ENCODE data around the gene SPAG17.
"Not testable (repeated sequence)": the region's sequence is repeated elsewhere in the genome, so short reads cannot be mapped to it uniquely, and the experiment has no call there.

Gene SPAG17

GRCh38 chr1:117964290-117965038, 220.6 kb downstream of the SPAG17 start:
- DNase-seq, result no peak

GRCh38 chr1:117959364-117959763, 225.7 kb downstream of the SPAG17 start:
- DNase-seq, result no peak

- DNase-seq, result no peak
These were observed 232.6 kb downstream of the SPAG17 start for GRCh38 chr1:117952386-117952785.

DNA sequence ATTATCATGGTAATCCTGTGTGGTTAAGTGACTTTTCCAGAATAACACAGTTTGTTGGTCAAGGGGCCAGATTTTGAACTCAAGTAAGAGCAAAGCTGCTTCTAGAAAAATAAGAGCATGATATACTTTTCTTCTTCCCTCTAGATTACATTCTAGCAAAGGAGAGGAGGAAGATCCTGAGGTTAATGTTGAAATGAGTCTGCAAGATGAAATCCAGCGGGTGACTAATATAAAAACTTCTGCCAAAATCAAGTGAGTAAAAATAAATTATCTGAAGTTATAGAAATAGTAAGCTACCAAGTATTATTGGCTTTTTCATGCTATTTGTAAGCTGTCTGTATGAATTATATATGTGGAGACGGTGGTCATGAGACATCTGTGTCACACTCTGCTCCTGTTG, 242.7 kb downstream of the SPAG17 start:
- DNase-seq, result no peak

DNA sequence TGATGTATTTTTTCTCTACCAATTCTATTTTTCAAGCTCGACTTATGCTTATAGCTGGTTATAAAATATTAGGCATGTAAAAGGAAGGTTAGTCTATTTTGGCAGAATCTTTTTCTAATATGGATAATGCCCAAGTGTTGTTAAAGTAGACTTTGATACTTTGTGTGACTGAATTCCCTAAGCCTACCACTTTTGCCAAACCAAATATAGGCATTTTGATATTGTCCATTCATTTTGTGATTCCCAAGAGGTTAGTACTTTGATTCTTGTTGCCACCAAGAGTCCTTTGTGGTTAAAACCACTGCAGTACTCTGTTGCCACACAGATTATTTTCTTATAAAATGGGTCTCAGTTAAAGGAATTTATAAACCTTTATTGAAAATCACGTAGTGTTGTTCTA, 251.3 kb downstream of the SPAG17 start:
- DNase-seq, result no peak

GRCh38 chr1:117932576-117932975, 252.5 kb downstream of the SPAG17 start:
- DNase-seq, result no peak

GRCh38 chr1:117930484-117930883, 254.5 kb downstream of the SPAG17 start:
- no peak for DNase-seq

DNA sequence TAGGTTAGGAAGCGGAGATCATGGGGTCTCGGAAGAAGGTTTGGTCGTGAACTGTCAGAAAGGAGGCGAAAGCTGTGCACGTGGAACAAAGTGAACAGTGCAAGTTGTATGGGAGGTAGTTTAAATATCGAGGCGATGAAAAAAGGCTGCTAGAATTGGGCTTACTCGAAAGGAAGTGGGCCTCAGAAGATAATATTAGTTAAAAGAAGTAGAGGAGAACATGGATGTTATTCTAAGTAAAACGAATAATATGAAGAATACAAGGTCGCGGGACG, 254.9 kb downstream of the SPAG17 start:
- no peak for DNase-seq

GRCh38 chr1:117929343-117930172, 255.5 kb downstream of the SPAG17 start, which contains the start of the genes GDAP2 and WDR3:
TSS of gene GDAP2 (minus strand) at chr1:117929621. CDS start at chr1:117920357, 9,264 bp downstream.
TSS of gene WDR3 (plus strand) at chr1:117929739. CDS start at chr1:117933320, 3,581 bp downstream.
- DNase-seq, result peak; percentile 59

DNA sequence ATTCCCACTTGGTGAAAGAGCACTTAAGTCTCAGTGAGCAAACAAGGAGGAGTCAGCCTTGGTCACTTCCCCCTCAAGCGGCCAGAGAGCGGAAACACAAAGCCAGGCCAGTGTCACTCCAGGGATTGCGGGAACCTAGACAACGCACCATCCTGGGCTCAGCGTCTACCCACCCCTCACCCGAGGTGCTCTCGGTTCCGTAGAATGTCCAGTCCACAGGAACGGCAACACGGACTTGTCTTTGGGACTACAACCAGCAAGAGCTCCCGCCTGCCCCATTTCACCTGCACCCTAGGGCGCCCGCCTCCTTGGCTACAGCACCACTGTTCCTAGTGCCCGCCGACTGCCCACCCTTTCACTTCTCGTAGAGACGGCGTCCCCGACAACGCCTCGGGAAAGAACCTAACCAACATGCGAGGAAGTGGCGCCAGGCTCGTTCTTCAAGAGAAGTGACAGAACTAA, 256.1 kb downstream of the SPAG17 start:
- DNase-seq, result no peak

DNA sequence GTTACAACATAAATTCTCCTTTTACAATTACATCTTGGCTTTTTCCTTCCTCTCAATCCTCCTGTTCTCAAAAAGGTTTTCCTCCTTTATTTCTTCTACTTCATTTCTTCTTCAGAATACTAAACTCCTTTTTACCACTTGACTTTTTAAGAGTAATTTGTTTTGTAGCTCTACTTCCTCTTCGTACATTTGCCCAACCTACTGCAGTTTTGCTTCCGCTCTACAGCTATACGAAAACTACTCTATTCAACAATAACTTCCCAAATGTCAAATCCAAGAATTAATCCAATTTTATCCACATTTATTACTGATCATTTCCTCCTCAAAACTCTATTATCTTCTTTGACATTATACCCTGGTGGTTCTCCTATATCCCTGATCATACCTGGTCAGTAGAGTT, 259.0 kb downstream of the SPAG17 start:
- no peak for DNase-seq

- not testable (repeated sequence) for DNase-seq
These were observed 262.3 kb downstream of the SPAG17 start for GRCh38 chr1:117922717-117923116.

DNA sequence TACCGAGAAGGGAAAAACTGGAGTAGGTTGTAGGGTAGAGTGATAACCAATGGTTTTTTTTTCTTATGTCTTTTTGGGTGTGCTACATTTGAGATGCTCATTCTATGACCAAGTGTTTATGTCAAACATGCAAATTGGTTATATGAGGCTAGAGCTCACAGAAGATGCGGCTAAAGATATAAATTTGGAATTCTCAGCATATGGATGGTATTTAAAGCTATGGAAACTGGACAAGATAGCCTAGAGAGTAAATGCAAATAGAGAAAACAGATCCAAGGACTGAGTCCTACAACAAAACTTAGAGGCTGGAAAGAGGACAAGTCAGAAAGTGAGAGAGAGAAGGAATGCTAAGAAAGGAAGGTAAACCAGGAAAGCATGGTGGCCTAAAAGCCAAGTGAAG, 263.0 kb downstream of the SPAG17 start:
- no peak for DNase-seq

- DNase-seq, result no peak
These were observed 265.7 kb downstream of the SPAG17 start for GRCh38 chr1:117919376-117919775.

DNA sequence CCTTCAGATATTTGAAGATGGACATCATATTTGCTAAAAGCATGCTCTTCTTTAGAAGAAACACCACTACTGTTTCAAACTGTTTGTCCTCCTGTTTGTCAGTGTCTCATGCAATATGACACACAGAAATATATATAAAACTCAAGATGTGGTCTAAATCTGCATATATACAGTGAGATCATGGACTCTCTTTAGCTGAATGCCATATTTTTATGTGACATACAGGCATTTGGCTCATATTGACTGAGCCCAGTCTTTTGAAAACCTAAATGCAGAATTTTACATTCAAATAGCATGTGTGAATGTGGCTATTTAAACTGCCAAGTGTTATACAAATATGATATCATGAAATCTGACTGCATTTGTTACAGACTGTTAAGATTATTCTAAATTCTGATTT, 274.0 kb downstream of the SPAG17 start:
- no peak for DNase-seq

DNA sequence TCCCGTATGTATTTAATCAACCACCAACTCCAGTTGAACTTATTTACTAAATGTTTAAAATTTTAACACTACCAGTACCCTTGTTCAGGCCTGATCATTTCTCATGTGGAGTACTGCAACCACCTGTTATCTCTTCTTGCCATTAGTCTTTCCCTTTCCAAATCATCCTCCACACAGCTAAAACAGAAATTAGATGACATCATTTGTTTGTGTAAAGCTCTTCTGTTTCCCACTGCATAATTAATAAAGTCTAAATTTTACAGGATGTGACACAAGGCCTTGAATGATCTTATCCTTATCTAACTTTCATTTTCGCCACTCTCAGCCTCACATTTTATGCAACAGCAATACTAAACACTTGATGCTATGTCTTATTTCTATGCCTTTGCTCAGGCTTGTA, 280.0 kb downstream of the SPAG17 start:
- DNase-seq, result no peak

- DNase-seq, result no peak
These were observed 280.5 kb downstream of the SPAG17 start for GRCh38 chr1:117904485-117904884.
